Neural cell (in vitro differentiated cells): ENCODE data around the gene MDFIC2.
"Not testable (repeated sequence)": the region's sequence is repeated elsewhere in the genome, so short reads cannot be mapped to it uniquely, and the experiment has no call there.

Experiments used
- CTCF ChIP-seq: fragments of 450-650 bp; IDR thresholded peaks from 2 replicates; pipeline ENCODE4 v1.5.1; 2014; ENCODE audit warnings: antibody characterized with exemption, mild to moderate bottlenecking, moderate library complexity; ENCODE audit not compliant: poor library complexity, severe bottlenecking
- EZH2 ChIP-seq: fragments of 200-600, 300-800 bp; shearing (Covaris generic), sonication (generic); IDR thresholded peaks from 2 replicates; pipeline ENCODE4 v1.6.1; 2014; ENCODE audit warnings: antibody characterized with exemption, low read length, borderline replicate concordance, mild to moderate bottlenecking; ENCODE audit not compliant: insufficient read depth, poor library complexity, severe bottlenecking
- POLR2AphosphoS5 ChIP-seq: IDR thresholded peaks from 2 replicates; pipeline ENCODE4 v1.6.1; 2012

- not testable (repeated sequence) for TF ChIP-seq CTCF, POLR2AphosphoS5, EZH2
Observed at GRCh38 chr3:70211274-70211673, 101.2 kb downstream of the MDFIC2 start.
